T-helper 17 cell (primary cell): Measurements from ENCODE around the gene DNM2. TPM values are rescaled to one million over a fixed set of nuclear protein-coding genes. Genes with fewer than 3 reads are reported as not detected.

Source experiments
- ATAC-seq: fragments of 150-1000 bp; cut with Tn5 transposase; 2 replicates; pipeline ENCODE4 v1.10.0; 2021; ENCODE audit warnings: mild to moderate bottlenecking, moderate library complexity
- DNase-seq, 3 donors: peaks; one replicate each; pipeline versions ENCODE4 v3.0.0 to v3.0.0-alpha.2; 2020 to 2021
- H3K9me3 ChIP-seq: one replicate; pipeline ENCODE4 v1.7.0; 2013; ENCODE audit warnings: low read length, mild to moderate bottlenecking; ENCODE audit not compliant: control insufficient read depth, poor library complexity, severe bottlenecking
- H3K27ac Mint-ChIP-seq: one replicate; pipeline ENCODE4 v1.8.0; 2022; ENCODE audit warnings: mild to moderate bottlenecking, moderate library complexity, mixed read lengths
- H3K27me3 Mint-ChIP-seq: one replicate; pipeline ENCODE4 v1.8.0; 2022; ENCODE audit warnings: mixed read lengths
- H3K36me3 Mint-ChIP-seq: one replicate; pipeline ENCODE4 v1.8.0; 2022; ENCODE audit warnings: low read depth, mixed read lengths
- H3K4me1 Mint-ChIP-seq: one replicate; pipeline ENCODE4 v1.8.0; 2022; ENCODE audit warnings: mild to moderate bottlenecking, mixed read lengths
- H3K4me3 Mint-ChIP-seq: one replicate; pipeline ENCODE4 v1.8.0; 2022; ENCODE audit warnings: mild to moderate bottlenecking, moderate library complexity, mixed read lengths
- total RNA-seq, 4 donors: library from RNA in 2 of 4; stranded (reverse) in 2 of 4; gene quantifications; one replicate each; pipeline ENCODE4 v1.2.3 and lab custom pipeline; 2022 to 2026

The DNM2 gene
- total RNA-seq, 2 donors from 2014 or later, result 267 to 273 TPM

GRCh38 chr19:10683064-10683426 is 34.8 kb upstream of the DNM2 start:
- H3K36me3 Mint-ChIP-seq, result peaks cover 3% of the 10 kb centered on the region
- no peaks in the 10 kb centered on the region for H3K9me3 ChIP-seq
- peak overlapping the region; percentile 41 for H3K27ac Mint-ChIP-seq
- no peaks in the 10 kb centered on the region for H3K27me3 Mint-ChIP-seq
- no peaks in the 10 kb centered on the region for H3K4me1 Mint-ChIP-seq
- DNase-seq (no peak), ATAC-seq (no peak)
- no peak overlapping the region for H3K4me3 Mint-ChIP-seq

- ATAC-seq (no peak), DNase-seq (no peak)
- H3K4me1 Mint-ChIP-seq, result no peaks in the 10 kb centered on the region
- H3K9me3 ChIP-seq, result no peaks in the 10 kb centered on the region
- peak overlapping the region; percentile 41 for H3K27ac Mint-ChIP-seq
- H3K36me3 Mint-ChIP-seq, result peaks cover 3% of the 10 kb centered on the region
- H3K4me3 Mint-ChIP-seq, result no peak overlapping the region
- no peaks in the 10 kb centered on the region for H3K27me3 Mint-ChIP-seq
Observed at GRCh38 chr19:10683582-10683981, 34.3 kb upstream of the DNM2 start.

DNA sequence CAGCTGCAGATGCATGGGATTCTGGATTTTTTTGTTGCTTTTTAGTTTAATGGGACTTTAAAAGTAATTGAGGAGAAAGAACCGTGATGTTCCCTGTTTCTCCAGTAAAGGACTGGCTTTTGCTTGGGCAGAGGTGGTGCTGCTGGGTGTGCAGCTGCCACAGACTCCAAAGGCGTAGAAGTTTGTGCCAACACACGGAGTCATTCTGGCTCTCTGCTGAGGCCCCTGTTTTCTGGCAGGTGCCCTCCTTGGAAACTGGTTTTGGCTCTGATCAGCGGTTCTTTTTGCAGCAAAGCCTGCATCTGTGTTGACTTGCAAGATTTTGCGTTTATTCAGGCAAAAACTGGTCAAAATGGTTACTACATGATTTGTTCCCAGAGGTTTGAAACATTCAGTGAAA is 32.7 kb upstream of the DNM2 start:
- Mint-ChIP-seq H3K27ac (peak overlapping the region; percentile 41), H3K36me3 (peaks cover 3% of the 10 kb centered on the region), H3K27me3 (no peaks in the 10 kb centered on the region), H3K4me3 (no peak overlapping the region), H3K4me1 (peaks cover 4% of the 10 kb centered on the region)
- ATAC-seq (no peak), DNase-seq (no peak)
- no peaks in the 10 kb centered on the region for H3K9me3 ChIP-seq

DNA sequence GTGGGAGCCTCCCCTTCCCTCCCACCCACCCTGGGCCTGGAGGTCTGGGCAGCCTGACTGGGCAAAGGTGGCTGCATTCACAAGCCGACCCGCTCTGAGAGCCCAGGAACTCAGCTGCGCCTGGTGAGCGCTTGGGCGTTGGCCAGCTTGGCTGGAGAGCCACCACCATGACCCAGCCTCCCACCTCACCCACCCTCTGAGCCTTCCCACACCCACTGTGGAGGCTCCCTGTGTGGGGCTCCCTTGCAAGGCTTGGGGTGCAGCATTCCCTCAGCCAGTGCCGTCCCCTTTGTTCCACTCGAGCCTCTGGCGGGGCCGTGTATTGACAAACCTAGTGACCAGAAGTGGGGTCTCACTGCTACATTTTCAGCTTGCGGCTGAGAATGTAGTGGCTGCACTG is 31.7 kb upstream of the DNM2 start:
- H3K9me3 ChIP-seq, result no peaks in the 10 kb centered on the region
- ATAC-seq (no peak), DNase-seq (no peak)
- Mint-ChIP-seq H3K4me3 (no peak overlapping the region), H3K4me1 (peaks cover 4% of the 10 kb centered on the region), H3K27ac (no peak overlapping the region), H3K27me3 (no peaks in the 10 kb centered on the region), H3K36me3 (peaks cover 3% of the 10 kb centered on the region)

GRCh38 chr19:10686661-10687517 is 31.0 kb upstream of the DNM2 start:
- peaks cover 3% of the 10 kb centered on the region for H3K36me3 Mint-ChIP-seq
- H3K27me3 Mint-ChIP-seq, result no peaks in the 10 kb centered on the region
- H3K4me1 Mint-ChIP-seq, result peaks cover 6% of the 10 kb centered on the region
- H3K4me3 Mint-ChIP-seq, result no peak overlapping the region
- no peaks in the 10 kb centered on the region for H3K9me3 ChIP-seq
- DNase-seq (no peak), ATAC-seq (no peak)
- H3K27ac Mint-ChIP-seq, result no peak overlapping the region

GRCh38 chr19:10687518-10688288 is 30.2 kb upstream of the DNM2 start:
- no peaks in the 10 kb centered on the region for H3K9me3 ChIP-seq
- no peaks in the 10 kb centered on the region for H3K27me3 Mint-ChIP-seq
- ATAC-seq, result no peak
- H3K27ac Mint-ChIP-seq, result peak overlapping the region; percentile 51
- peaks cover 3% of the 10 kb centered on the region for H3K36me3 Mint-ChIP-seq
- no peak for DNase-seq
- peak overlapping the region; percentile 61 for H3K4me3 Mint-ChIP-seq
- H3K4me1 Mint-ChIP-seq, result peaks cover 10% of the 10 kb centered on the region

GRCh38 chr19:10688545-10689280 is 29.2 kb upstream of the DNM2 start:
- H3K4me1 Mint-ChIP-seq, result peaks cover 11% of the 10 kb centered on the region
- no peak overlapping the region for H3K4me3 Mint-ChIP-seq
- H3K9me3 ChIP-seq, result no peaks in the 10 kb centered on the region
- peaks cover 3% of the 10 kb centered on the region for H3K36me3 Mint-ChIP-seq
- peak overlapping the region; percentile 78 for H3K27ac Mint-ChIP-seq
- H3K27me3 Mint-ChIP-seq, result no peaks in the 10 kb centered on the region
- ATAC-seq (no peak), DNase-seq (no peak)

GRCh38 chr19:10690341-10690781 is 27.5 kb upstream of the DNM2 start:
- DNase-seq (no peak), ATAC-seq (peak; percentile 11)
- no peaks in the 10 kb centered on the region for H3K9me3 ChIP-seq
- Mint-ChIP-seq H3K27me3 (peaks cover under 1% of the 10 kb centered on the region), H3K4me3 (no peak overlapping the region), H3K4me1 (peaks cover 16% of the 10 kb centered on the region), H3K36me3 (peaks cover 3% of the 10 kb centered on the region), H3K27ac (peak overlapping the region; percentile 78)

DNA sequence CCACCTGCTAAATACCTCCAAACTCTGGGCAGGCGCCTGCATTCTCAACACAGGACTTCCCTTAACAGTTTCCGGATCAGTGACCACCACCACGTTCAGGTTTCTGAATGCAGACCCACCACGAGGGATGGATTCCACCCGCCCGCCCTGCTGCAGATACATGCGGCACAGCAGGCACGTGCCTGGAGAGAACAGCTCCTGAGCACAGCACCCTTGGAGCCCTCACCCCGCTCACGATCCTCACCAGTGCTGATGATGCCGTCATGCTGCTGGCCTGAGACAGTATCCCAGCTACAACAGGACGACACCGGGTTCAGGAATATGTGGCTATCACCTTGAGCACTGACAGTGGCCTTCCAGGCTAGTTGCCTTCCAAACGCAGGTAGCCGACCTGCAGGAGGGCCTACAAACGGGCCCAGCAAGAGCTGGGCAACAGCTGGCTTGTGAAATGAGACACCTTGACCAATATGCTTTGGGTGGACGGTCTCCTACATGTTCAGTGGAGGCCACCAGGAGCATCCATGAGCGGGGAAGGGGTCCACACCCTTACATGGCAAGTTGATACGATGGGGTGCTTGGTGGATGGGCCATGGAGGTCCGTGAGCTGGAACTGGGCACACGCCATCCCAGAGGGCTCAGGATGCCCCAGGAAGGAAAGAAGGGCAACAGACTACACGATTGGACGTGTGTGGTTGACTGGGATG is 26.5 kb upstream of the DNM2 start:
- peaks cover 3% of the 10 kb centered on the region for H3K36me3 Mint-ChIP-seq
- H3K27ac Mint-ChIP-seq, result peak overlapping the region; percentile 78
- DNase-seq (no peak), ATAC-seq (no peak)
- no peaks in the 10 kb centered on the region for H3K9me3 ChIP-seq
- peaks cover 24% of the 10 kb centered on the region for H3K4me1 Mint-ChIP-seq
- peak overlapping the region; percentile 73 for H3K4me3 Mint-ChIP-seq
- H3K27me3 Mint-ChIP-seq, result peaks cover 8% of the 10 kb centered on the region

DNA sequence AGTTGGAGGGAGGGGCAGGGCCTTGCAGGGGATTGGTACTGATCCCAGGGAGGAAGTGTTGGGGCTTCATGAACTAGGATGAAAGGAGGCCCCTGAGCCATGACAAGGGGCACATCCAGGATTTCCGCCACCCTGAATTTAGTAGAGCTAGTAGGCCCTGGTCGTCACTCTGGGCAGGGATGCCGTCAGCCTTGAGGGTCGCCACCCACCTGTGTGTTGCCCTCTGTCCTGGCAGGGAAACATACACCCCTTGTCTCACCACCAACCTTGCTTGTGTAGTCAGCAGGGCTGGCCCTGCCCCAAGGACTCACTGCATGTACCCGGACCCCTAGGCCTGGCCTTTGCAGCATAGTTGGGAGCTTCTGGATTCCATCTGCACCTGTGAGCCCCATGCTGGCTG is 26.0 kb upstream of the DNM2 start:
- Mint-ChIP-seq H3K27me3 (peaks cover 8% of the 10 kb centered on the region), H3K36me3 (peaks cover 3% of the 10 kb centered on the region), H3K4me3 (peak overlapping the region; percentile 73), H3K27ac (no peak overlapping the region), H3K4me1 (peaks cover 26% of the 10 kb centered on the region)
- DNase-seq (no peak), ATAC-seq (no peak)
- H3K9me3 ChIP-seq, result no peaks in the 10 kb centered on the region

DNA sequence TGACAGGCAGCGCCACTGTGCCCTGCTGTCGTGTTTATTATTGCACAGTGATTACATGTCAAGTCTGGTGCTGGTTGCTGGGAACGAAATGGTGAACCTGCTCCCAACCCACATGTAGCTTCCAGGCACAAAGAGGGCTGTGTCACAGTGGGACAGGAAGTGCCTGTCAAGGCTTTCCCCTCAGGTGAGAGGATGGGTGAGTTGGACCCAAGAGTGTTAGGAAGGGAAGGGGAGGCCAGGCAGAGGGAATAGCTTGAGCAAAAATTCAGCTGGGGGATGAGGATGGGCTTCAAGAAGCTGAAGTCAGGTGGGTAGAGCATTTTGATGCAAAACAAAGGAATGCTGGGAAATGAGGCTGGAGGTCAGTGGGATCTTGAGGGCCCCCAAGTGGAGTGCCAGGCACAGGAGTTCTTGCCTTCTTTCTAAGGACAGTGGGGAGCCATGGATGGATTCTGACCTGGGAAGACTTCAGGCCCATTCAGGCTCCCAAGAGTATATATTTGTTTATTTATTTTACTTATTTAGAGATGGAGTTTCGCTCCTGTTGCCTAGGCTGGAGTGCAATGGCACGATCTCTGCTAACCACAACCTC is 25.1 kb upstream of the DNM2 start:
- Mint-ChIP-seq H3K36me3 (peaks cover 3% of the 10 kb centered on the region), H3K4me3 (peak overlapping the region; percentile 66), H3K27me3 (peaks cover 8% of the 10 kb centered on the region), H3K4me1 (peaks cover 26% of the 10 kb centered on the region), H3K27ac (peak overlapping the region; percentile 92)
- no peaks in the 10 kb centered on the region for H3K9me3 ChIP-seq
- no peak for ATAC-seq
- DNase-seq, result no peak

GRCh38 chr19:10694706-10695307 is 23.1 kb upstream of the DNM2 start:
- H3K4me3 Mint-ChIP-seq, result peak overlapping the region; percentile 89
- peaks cover 22% of the 10 kb centered on the region for H3K4me1 Mint-ChIP-seq
- H3K27me3 Mint-ChIP-seq, result peaks cover 8% of the 10 kb centered on the region
- no peaks in the 10 kb centered on the region for H3K9me3 ChIP-seq
- H3K36me3 Mint-ChIP-seq, result peaks cover 3% of the 10 kb centered on the region
- ATAC-seq, result no peak
- DNase-seq, result no peak
- peak overlapping the region; percentile 92 for H3K27ac Mint-ChIP-seq
